Measurements from ENCODE around the gene CGB1. TPM values are rescaled to one million over a fixed set of nuclear protein-coding genes. Genes with fewer than 3 reads are reported as not detected.
"Not testable (repeated sequence)": the region's sequence is repeated elsewhere in the genome, so short reads cannot be mapped to it uniquely, and the experiment has no call there.

CGB1 gene
- 13.7 and 15.3 TPM in 2 replicates for total RNA-seq

GRCh38 chr19:49036815-49037214 is at the start of gene CGB1:
Gene CGB1, minus strand, starts transcription at chr19:49036895. Its CDS starts 184 bp downstream, at chr19:49036711.
- not testable (repeated sequence) for H3K27me3 ChIP-seq (ENCODE audit: control insufficient read depth, insufficient read depth, low read length); H3K4me3 ChIP-seq (ENCODE audit: low read depth, low read length); DNase-seq (ENCODE audit: low read depth); H3K36me3 ChIP-seq (ENCODE audit: control insufficient read depth, insufficient read depth, low read length)
- peak; percentile 37 for TF ChIP-seq CTCF (IDR thresholded peaks at IDR 0.05; ENCODE audit: insufficient read depth, low read length, poor library complexity, severe bottlenecking)

DNA sequence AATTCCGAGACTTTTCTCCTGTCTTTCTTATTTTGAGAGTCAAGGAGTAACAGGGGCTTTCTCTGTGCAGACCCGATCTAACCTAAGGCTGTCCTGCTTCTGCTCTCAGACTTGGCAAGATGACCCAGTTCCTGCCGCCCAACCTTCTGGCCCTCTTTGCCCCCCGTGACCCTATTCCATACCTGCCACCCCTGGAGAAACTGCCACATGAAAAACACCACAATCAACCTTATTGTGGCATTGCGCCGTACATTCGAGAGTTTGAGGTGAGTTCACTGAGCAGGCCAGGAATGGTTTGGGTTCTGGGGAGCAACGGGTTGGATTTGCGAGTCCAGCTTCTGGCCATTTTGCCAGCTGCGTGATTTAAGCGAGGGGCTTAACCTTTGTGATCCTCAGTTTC is 49.6 kb upstream of the CGB1 start:
- Histone ChIP-seq H3K4me3 (ENCODE audit: low read depth, low read length) (peak overlapping the region; percentile 98), H3K36me3 (ENCODE audit: control insufficient read depth, insufficient read depth, low read length) (peaks cover 2% of the 10 kb centered on the region), H3K27me3 (ENCODE audit: control insufficient read depth, insufficient read depth, low read length) (no peaks in the 10 kb centered on the region)
- TF ChIP-seq CTCF (IDR thresholded peaks at IDR 0.05; ENCODE audit: insufficient read depth, low read length, poor library complexity, severe bottlenecking): no peak
- DNase-seq (ENCODE audit: low read depth): no peak

- no peaks in the 10 kb centered on the region for H3K27me3 ChIP-seq (ENCODE audit: control insufficient read depth, insufficient read depth, low read length)
- DNase-seq (ENCODE audit: low read depth): no peak
- H3K36me3 ChIP-seq (ENCODE audit: control insufficient read depth, insufficient read depth, low read length): peaks cover 2% of the 10 kb centered on the region
- no peak for TF ChIP-seq CTCF (IDR thresholded peaks at IDR 0.05; ENCODE audit: insufficient read depth, low read length, poor library complexity, severe bottlenecking)
- H3K4me3 ChIP-seq (ENCODE audit: low read depth, low read length): peak overlapping the region; percentile 98
Measured at GRCh38 chr19:49085868-49086232, 49.2 kb upstream of the CGB1 start.

GRCh38 chr19:49085020-49085867 is 48.5 kb upstream of the CGB1 start, which contains the start of gene SNRNP70:
Gene SNRNP70, plus strand, starts transcription at chr19:49085451. Its CDS starts 964 bp downstream, at chr19:49086415.
- Histone ChIP-seq H3K4me3 (ENCODE audit: low read depth, low read length) (peak within 1 kb of the TSS; percentile 98), H3K27me3 (ENCODE audit: control insufficient read depth, insufficient read depth, low read length) (no peaks in the 10 kb centered on the region)
- peak; percentile 91 for DNase-seq (ENCODE audit: low read depth)

GRCh38 chr19:49084206-49085019 is 47.7 kb upstream of the CGB1 start:
- no peak for TF ChIP-seq CTCF (IDR thresholded peaks at IDR 0.05; ENCODE audit: insufficient read depth, low read length, poor library complexity, severe bottlenecking)
- no peaks in the 10 kb centered on the region for H3K27me3 ChIP-seq (ENCODE audit: control insufficient read depth, insufficient read depth, low read length)
- H3K4me3 ChIP-seq (ENCODE audit: low read depth, low read length): peak overlapping the region; percentile 36
- peaks cover 2% of the 10 kb centered on the region for H3K36me3 ChIP-seq (ENCODE audit: control insufficient read depth, insufficient read depth, low read length)
- no peak for DNase-seq (ENCODE audit: low read depth)

More at GRCh38 chr19:49085020-49085867, 48.5 kb upstream of the CGB1 start, which contains the start of gene SNRNP70:
- H3K36me3 ChIP-seq (ENCODE audit: control insufficient read depth, insufficient read depth, low read length): peaks cover 2% of the 10 kb centered on the region
- TF ChIP-seq CTCF (IDR thresholded peaks at IDR 0.05; ENCODE audit: insufficient read depth, low read length, poor library complexity, severe bottlenecking): no peak
